GM23248 (cell line): ENCODE results near the gene SLTM. TPM values are rescaled to one million over a fixed set of nuclear protein-coding genes. Genes with fewer than 3 reads are reported as not detected.

ENCODE experiments used
- DNase-seq: peaks from one replicate; pipeline ENCODE4 v3.0.0-alpha.2; 2015
- H2AFZ ChIP-seq: fragments of 200-600 bp; sonication (generic); 2 replicates; pipeline ENCODE4 v1.6.1; 2016; ENCODE audit warnings: antibody characterized with exemption
- H3F3A ChIP-seq: fragments of 200-600 bp; sonication (generic); 2 replicates; pipeline ENCODE4 v1.6.1; 2016; ENCODE audit warnings: mild to moderate bottlenecking, antibody characterized with exemption, mixed run types; ENCODE audit not compliant: insufficient read depth
- H3K27ac ChIP-seq: fragments of 200-600 bp; sonication (generic); 2 replicates; pipeline ENCODE4 v1.5.1; 2016; ENCODE audit warnings: mild to moderate bottlenecking
- H3K27me3 ChIP-seq: fragments of 200-600 bp; sonication (generic); replicated peaks from 2 replicates; pipeline ENCODE4 v1.6.1; 2016; ENCODE audit warnings: mild to moderate bottlenecking; ENCODE audit not compliant: insufficient read depth
- H3K36me3 ChIP-seq: fragments of 200-600 bp; sonication (generic); 2 replicates; pipeline ENCODE4 v1.6.1; 2016; ENCODE audit warnings: low read depth, mild to moderate bottlenecking
- H3K4me1 ChIP-seq: fragments of 200-600 bp; sonication (generic); 2 replicates; pipeline ENCODE4 v1.6.1; 2016; ENCODE audit warnings: mild to moderate bottlenecking; ENCODE audit not compliant: insufficient read depth
- H3K4me2 ChIP-seq: fragments of 200-600 bp; sonication (generic); one replicate; pipeline ENCODE4 v1.6.1; 2016; ENCODE audit warnings: mild to moderate bottlenecking; ENCODE audit not compliant: unreplicated experiment
- H3K4me3 ChIP-seq: fragments of 200-600 bp; sonication (generic); 2 replicates; pipeline ENCODE4 v1.5.1; 2016; ENCODE audit warnings: mild to moderate bottlenecking
- H3K79me2 ChIP-seq: fragments of 200-600 bp; sonication (generic); 2 replicates; pipeline ENCODE4 v1.6.1; 2016; ENCODE audit warnings: mild to moderate bottlenecking; ENCODE audit not compliant: insufficient read depth
- H3K9ac ChIP-seq: fragments of 200-600 bp; sonication (generic); 2 replicates; pipeline ENCODE4 v1.6.1; 2016; ENCODE audit warnings: mild to moderate bottlenecking
- H3K9me2 ChIP-seq: fragments of 200-600 bp; sonication (generic); 2 replicates; pipeline ENCODE4 v1.6.1; 2016; ENCODE audit warnings: mixed run types, mild to moderate bottlenecking, moderate library complexity; ENCODE audit not compliant: insufficient read depth
- H3K9me3 ChIP-seq: fragments of 200-600 bp; sonication (generic); one replicate; pipeline ENCODE4 v1.6.1; 2017; ENCODE audit warnings: low read depth
- H4K20me1 ChIP-seq: fragments of 200-600 bp; sonication (generic); 2 replicates; pipeline ENCODE4 v1.6.0; 2016; ENCODE audit not compliant: insufficient read depth
- EZH2 ChIP-seq: fragments of 200-600 bp; sonication (generic); IDR thresholded peaks from 2 replicates; pipeline ENCODE4 v1.6.1; 2018; ENCODE audit warnings: antibody characterized with exemption, mild to moderate bottlenecking; ENCODE audit not compliant: insufficient read depth, poor library complexity, severe bottlenecking
- EZH2phosphoT487 ChIP-seq: fragments of 200-600 bp; sonication (generic); IDR thresholded peaks from 2 replicates; pipeline ENCODE4 v1.6.1; 2018; ENCODE audit warnings: antibody characterized with exemption, moderate library complexity, mild to moderate bottlenecking, low read depth; ENCODE audit not compliant: insufficient read depth
- WGBS, 2 experiments: methylation state at CpG; one replicate each; pipeline ENCODE4 v1.1.6; 2015 to 2017; ENCODE audit warnings: low lambda C conversion rate in 2 of 2, low coverage in 1 of 2; ENCODE audit errors: missing lambda C conversion rate in 2 of 2; 5-methylcytosine and 5-hydroxymethylcytosine counted together
- in situ Hi-C: fragments of 300-500 bp; cut with MboI; formaldehyde crosslinking; loops from 2 replicates; pipeline ENCODE4 v1.15.0; 2020
- polyA plus RNA-seq: library from polyadenylated mRNA; unstranded; fragments of >200 nt; fragmentation: Nextera tagmentation; extraction: Ambion mirVana; gene quantifications from 2 replicates; pipeline ENCODE4 v1.2.1, GENCODE V29; 2016
- total RNA-seq: library from RNA; depleted of rRNA; stranded (reverse); fragments of >200 nt; shearing (Covaris generic); gene quantifications from 2 replicates; pipeline ENCODE4 v1.2.3, GENCODE V29; 2014

SLTM gene
- total and polyA plus RNA-seq, 2 experiments from 2014 or later = 47.2 to 58.9 TPM

DNA sequence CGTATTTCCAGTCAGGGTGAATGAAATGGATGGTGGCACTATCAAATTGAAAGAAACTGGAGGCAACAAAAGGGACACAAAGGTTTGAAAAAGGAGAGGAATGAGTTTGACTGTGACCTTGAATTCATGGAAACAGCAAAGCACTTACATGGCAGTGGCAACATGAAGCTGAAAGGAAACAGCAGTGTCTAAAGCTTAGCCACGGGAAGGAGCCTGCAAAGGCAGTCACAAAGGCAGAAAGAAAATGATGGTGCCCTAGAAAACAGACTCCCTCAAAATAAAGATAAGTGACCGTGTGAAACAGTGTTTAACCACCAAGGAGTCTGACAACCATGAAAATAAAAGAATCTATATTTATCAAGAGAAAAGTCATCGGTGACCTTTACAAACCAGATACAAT, 51.2 kb downstream of the SLTM start:
- no peak overlapping the region for H3K9ac ChIP-seq
- no peak for TF ChIP-seq EZH2phosphoT487
- no peak for TF ChIP-seq EZH2
- H3K4me1 ChIP-seq = no peaks in the 10 kb centered on the region
- peaks cover 86% of the 10 kb centered on the region for H3K36me3 ChIP-seq
- H3K9me3 ChIP-seq = no peaks in the 10 kb centered on the region
- H3K27ac ChIP-seq = no peak overlapping the region
- peaks cover 21% of the 10 kb centered on the region for H3F3A ChIP-seq
- in situ Hi-C loops = no loop called here
- no peak overlapping the region for H2AFZ ChIP-seq
- no peak for DNase-seq
- no peak overlapping the region for H3K4me2 ChIP-seq
- no peaks in the 10 kb centered on the region for H4K20me1 ChIP-seq
- H3K9me2 ChIP-seq = no peaks in the 10 kb centered on the region
- peaks cover 3% of the 10 kb centered on the region; the same call in 1 of the 2 replicates for H3K79me2 ChIP-seq
- H3K27me3 ChIP-seq = no peaks in the 10 kb centered on the region
- H3K4me3 ChIP-seq = no peak overlapping the region
- 83 to 84% methylated on average over 4 of the region's 4 CpGs for WGBS, 2 experiments

DNA sequence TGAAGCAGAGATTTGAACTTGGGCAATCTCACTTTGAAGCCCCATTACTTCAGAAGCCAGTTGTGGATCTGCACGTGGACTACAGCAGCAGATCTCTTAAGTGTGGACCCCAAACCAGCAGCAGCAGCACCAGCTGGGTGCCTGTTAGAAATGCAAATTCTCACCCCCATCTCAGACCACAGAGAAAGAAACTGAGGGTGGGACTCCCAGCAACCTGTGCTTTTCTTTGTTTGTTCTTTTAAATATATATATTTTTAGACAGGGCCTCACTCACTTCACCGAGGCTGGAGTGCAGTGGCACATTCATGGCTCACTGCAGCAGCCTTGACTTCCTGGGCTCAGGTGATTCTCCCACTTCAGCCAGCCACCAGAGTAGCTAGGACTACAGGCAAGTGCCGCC, 53.2 kb downstream of the SLTM start:
- 76 to 88% methylated on average over 3 of the region's 3 CpGs for WGBS, 2 experiments

DNA sequence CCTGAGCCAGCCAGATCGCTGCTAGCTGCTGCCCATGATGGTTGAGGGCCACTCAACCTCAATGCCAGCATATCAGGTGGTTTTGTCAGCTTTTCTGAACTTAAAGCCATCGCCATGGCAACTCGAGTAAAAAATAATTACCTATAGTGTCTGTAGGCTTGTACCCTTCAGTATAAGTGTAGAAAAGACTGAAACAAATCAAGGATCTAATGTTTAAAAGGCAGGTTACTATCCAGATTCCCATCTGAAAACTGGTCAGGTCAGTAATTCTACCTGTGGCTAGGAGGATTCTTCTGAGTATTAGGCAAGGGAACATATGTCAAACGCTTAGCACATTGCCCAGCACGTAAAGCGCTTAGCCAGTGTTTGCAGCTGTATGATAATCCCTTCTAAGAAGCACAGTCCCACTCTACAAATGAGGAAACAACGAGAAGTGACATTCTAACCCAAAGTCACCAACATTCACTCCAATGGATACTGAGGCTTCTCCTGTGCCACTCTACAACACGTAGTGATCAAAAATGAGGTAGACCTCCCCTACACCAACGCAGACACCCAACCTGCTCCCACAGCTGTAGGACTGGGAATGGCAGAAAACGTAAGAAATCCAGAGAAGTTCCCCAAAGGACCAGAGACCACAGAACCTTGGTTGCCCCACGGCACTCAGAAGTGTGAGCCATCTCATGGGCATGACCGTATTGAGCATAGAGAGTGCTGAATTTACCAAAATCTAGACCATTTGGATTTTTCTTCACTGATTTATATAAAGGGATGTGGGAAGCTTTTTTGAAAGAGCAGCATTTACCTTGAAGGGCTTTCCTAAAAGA, 55.3 kb downstream of the SLTM start:
- H3K9me3 ChIP-seq = no peaks in the 10 kb centered on the region
- 97% methylated on average over 12 of the region's 12 CpGs for WGBS, 2 experiments
- H3K36me3 ChIP-seq = peaks cover 53% of the 10 kb centered on the region
- H3K27ac ChIP-seq = no peak overlapping the region
- H3F3A ChIP-seq = peaks cover 36% of the 10 kb centered on the region
- H4K20me1 ChIP-seq = no peaks in the 10 kb centered on the region
- H3K4me1 ChIP-seq = peaks cover 6% of the 10 kb centered on the region; the same call in 1 of the 2 replicates
- no peaks in the 10 kb centered on the region for H3K79me2 ChIP-seq
- in situ Hi-C loops = no loop called here
- H3K4me3 ChIP-seq = no peak overlapping the region
- H3K27me3 ChIP-seq = no peaks in the 10 kb centered on the region
- TF ChIP-seq EZH2 = no peak
- TF ChIP-seq EZH2phosphoT487 = no peak
- H3K9ac ChIP-seq = no peak overlapping the region
- no peak overlapping the region for H3K4me2 ChIP-seq
- no peak for DNase-seq
- no peak overlapping the region for H2AFZ ChIP-seq
- no peaks in the 10 kb centered on the region for H3K9me2 ChIP-seq

More for the DNA sequence above, 53.2 kb downstream of the SLTM start:
- in situ Hi-C loops = no loop called here
- Histone ChIP-seq H3K4me3 (no peak overlapping the region), H3K9me3 (no peaks in the 10 kb centered on the region), H3K9ac (no peak overlapping the region), H3K4me2 (no peak overlapping the region), H3K9me2 (no peaks in the 10 kb centered on the region), H4K20me1 (no peaks in the 10 kb centered on the region), H3K27ac (no peak overlapping the region), H3K36me3 (peaks cover 70% of the 10 kb centered on the region), H2AFZ (no peak overlapping the region), H3K4me1 (no peaks in the 10 kb centered on the region), H3K79me2 (no peaks in the 10 kb centered on the region; the same call in 1 of the 2 replicates), H3F3A (peaks cover 22% of the 10 kb centered on the region), H3K27me3 (no peaks in the 10 kb centered on the region)
- TF ChIP-seq EZH2phosphoT487 (no peak), EZH2 (no peak)
- no peak for DNase-seq

DNA sequence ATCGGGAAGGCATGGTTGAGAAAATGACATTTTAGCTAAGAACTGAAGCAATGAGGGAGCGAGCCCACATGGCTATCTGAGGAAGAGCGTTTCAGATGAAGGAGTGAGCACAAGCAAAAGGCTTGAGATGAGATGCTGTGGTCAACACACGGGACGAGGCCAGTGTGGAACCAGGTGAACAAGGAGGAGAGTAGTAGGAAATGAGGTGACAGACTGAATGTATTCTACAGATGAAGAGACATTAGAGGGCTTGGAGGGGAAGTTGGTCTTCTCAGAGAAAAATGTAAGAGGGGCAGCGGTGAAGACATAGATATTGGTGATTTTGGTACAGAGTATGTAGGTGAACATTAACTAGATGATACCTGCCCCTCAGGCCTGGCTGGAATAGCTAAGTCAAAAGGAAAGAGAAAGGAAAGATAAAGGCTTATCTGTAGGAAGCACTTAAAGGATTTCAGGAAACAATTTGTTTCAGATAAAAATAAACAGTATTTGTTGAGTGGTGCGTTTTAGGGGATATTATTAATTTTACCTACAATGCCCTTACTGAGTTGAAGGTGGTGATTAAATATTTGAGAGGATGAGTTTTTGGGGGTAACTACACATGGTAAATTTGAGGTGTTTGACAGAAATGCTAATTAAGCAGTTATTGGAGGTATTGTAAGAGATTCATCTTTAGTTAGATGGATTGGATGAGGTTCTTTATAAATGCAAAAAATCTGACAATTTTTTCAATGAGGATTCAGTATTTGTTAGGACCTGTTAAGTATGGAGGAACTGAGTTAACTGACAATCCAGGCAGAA, 57.0 kb downstream of the SLTM start:
- Histone ChIP-seq H3K27ac (no peak overlapping the region), H3K27me3 (no peaks in the 10 kb centered on the region), H3F3A (peaks cover 40% of the 10 kb centered on the region), H3K79me2 (no peaks in the 10 kb centered on the region), H3K9ac (no peak overlapping the region), H3K9me2 (no peaks in the 10 kb centered on the region), H3K36me3 (peaks cover 40% of the 10 kb centered on the region), H3K4me2 (no peak overlapping the region), H2AFZ (no peak overlapping the region), H3K4me3 (no peak overlapping the region), H4K20me1 (no peaks in the 10 kb centered on the region), H3K4me1 (peaks cover 11% of the 10 kb centered on the region; the same call in 1 of the 2 replicates), H3K9me3 (no peaks in the 10 kb centered on the region)
- 89 to 93% methylated on average over 7 of the region's 7 CpGs for WGBS, 2 experiments
- no peak for TF ChIP-seq EZH2
- TF ChIP-seq EZH2phosphoT487 = no peak
- in situ Hi-C loops = no loop called here
- DNase-seq = no peak
